Fibroblast of villous mesenchyme (primary cell): ENCODE results near the gene KIFC3. TPM values are rescaled to one million over a fixed set of nuclear protein-coding genes. Genes with fewer than 3 reads are reported as not detected.

Source experiments
- DNase-seq: peaks from one replicate; pipeline ENCODE4 v3.0.0-alpha.2; 2010; ENCODE audit warnings: low read depth
- H3K4me3 ChIP-seq: 2 replicates; pipeline ENCODE4 v1.5.1; 2011; ENCODE audit warnings: low read depth, mild to moderate bottlenecking, low read length
- CTCF ChIP-seq: IDR thresholded peaks from 2 replicates; pipeline ENCODE4 v1.5.1; 2012; ENCODE audit warnings: low read depth, mild to moderate bottlenecking, low read length; ENCODE audit not compliant: insufficient read depth
- total RNA-seq: library from RNA; depleted of rRNA; stranded (reverse); fragments of >200 nt; gene quantifications from 2 replicates; pipeline ENCODE4 v1.2.3, GENCODE V29; 2012

Gene KIFC3
- total RNA-seq, 1 donor: 72.5 TPM

- DNase-seq: no peak
- TF ChIP-seq CTCF: no peak
- H3K4me3 ChIP-seq: no peak overlapping the region
Observed at GRCh38 chr16:57750796-57751538, 51.3 kb downstream of the KIFC3 start.

GRCh38 chr16:57749856-57750452, 52.3 kb downstream of the KIFC3 start:
- DNase-seq: no peak

GRCh38 chr16:57749101-57749692, 53.1 kb downstream of the KIFC3 start:
- TF ChIP-seq CTCF: no peak
- no peak for DNase-seq
- H3K4me3 ChIP-seq: no peak overlapping the region

More at GRCh38 chr16:57749856-57750452, 52.3 kb downstream of the KIFC3 start:
- TF ChIP-seq CTCF: no peak
- no peak overlapping the region for H3K4me3 ChIP-seq

- DNase-seq: no peak
Observed at GRCh38 chr16:57748596-57748995, 53.7 kb downstream of the KIFC3 start.

GRCh38 chr16:57747996-57748395, 54.3 kb downstream of the KIFC3 start:
- H3K4me3 ChIP-seq: no peak overlapping the region
- DNase-seq: no peak
- TF ChIP-seq CTCF: no peak

More at GRCh38 chr16:57748596-57748995, 53.7 kb downstream of the KIFC3 start:
- no peak overlapping the region for H3K4me3 ChIP-seq
- no peak for TF ChIP-seq CTCF

- no peak overlapping the region for H3K4me3 ChIP-seq
- no peak for TF ChIP-seq CTCF
- DNase-seq: no peak
Observed at GRCh38 chr16:57747496-57747895, 54.8 kb downstream of the KIFC3 start.
